ENCODE data around the gene PEAR1. TPM values are rescaled to one million over a fixed set of nuclear protein-coding genes. Genes with fewer than 3 reads are reported as not detected.

PEAR1 gene
- total RNA-seq, 3 donors from 2014 or later (not counting 1 experiment from before 2014, with no cell fraction given): 0.52 to 1.4 (median 0.80) TPM

DNA sequence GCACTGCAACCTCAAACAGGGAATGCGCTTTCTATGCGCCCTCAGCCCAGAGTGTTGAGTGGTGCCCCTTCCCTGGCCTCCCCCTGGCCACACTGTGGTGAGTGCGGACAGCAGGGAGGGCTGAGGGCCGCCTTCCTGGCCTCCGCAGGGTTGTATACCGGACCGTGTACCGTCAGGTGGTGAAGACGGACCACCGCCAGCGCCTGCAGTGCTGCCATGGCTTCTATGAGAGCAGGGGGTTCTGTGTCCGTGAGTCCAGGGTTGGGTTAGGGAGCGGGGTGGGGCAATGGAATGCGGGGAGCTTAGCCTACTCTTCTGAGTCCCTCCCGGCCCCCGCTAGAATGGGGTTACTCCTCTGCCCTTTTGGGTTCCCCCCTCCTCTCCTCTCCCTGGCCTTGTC, 11.7 kb downstream of the PEAR1 start:
- Histone ChIP-seq H3K4me1 (ENCODE audit: control insufficient read depth, insufficient read depth, low read length) (peaks cover 3% of the 10 kb centered on the region), H3K27me3 (ENCODE audit: control insufficient read depth, insufficient read depth, low read length) (no peaks in the 10 kb centered on the region), H3K4me3 (ENCODE audit: low read length) (no peak overlapping the region), H3K9me3 (ENCODE audit: control insufficient read depth, insufficient read depth, low read length) (no peaks in the 10 kb centered on the region), H3K36me3 (ENCODE audit: control insufficient read depth, insufficient read depth, low read length) (no peaks in the 10 kb centered on the region), H3K27ac (ENCODE audit: low read length) (no peak overlapping the region)
- TF ChIP-seq, protein P1, sequence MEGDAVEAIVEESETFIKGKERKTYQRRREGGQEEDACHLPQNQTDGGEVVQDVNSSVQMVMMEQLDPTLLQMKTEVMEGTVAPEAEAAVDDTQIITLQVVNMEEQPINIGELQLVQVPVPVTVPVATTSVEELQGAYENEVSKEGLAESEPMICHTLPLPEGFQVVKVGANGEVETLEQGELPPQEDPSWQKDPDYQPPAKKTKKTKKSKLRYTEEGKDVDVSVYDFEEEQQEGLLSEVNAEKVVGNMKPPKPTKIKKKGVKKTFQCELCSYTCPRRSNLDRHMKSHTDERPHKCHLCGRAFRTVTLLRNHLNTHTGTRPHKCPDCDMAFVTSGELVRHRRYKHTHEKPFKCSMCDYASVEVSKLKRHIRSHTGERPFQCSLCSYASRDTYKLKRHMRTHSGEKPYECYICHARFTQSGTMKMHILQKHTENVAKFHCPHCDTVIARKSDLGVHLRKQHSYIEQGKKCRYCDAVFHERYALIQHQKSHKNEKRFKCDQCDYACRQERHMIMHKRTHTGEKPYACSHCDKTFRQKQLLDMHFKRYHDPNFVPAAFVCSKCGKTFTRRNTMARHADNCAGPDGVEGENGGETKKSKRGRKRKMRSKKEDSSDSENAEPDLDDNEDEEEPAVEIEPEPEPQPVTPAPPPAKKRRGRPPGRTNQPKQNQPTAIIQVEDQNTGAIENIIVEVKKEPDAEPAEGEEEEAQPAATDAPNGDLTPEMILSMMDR (IDR thresholded peaks at IDR 0.05): no peak
- ATAC-seq (no peak), DNase-seq (no peak)
- H3K9me3 Mint-ChIP-seq: no peaks in the 10 kb centered on the region
- H3K36me3 Mint-ChIP-seq: no peaks in the 10 kb centered on the region
- H3K4me1 Mint-ChIP-seq: no peaks in the 10 kb centered on the region
- H3K27me3 Mint-ChIP-seq (ENCODE audit: low read depth in 2 of 2): peaks cover 0 to 4% of the 10 kb centered on the region in 2 donors
- H3K27ac Mint-ChIP-seq: no peak overlapping the region
- intact Hi-C loops (cut with micrococcal nuclease): no loop called here
- H3K4me3 Mint-ChIP-seq: no peak overlapping the region
- 84% methylated on average over 16 of the region's 16 CpGs for WGBS (ENCODE audit: insufficient coverage)

DNA sequence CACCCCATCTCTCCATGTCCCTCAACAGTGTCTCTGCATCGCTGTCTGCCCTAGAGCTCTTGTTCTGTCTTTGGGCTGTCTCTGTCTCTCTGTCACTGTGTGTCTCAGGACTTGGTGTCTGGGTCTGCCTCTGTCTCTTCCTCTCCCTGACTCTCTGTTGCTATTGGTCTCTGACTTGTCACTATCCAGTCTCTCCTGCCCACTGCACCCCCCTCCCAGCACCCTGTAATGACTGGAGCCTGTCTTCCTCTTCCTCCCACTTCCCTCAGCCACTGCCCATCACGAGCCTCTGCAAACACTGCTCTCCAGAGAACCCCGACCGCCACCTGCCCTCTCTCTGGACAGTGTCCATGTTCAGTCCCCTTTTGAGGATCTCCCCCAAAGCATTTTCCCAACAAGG, 12.1 kb downstream of the PEAR1 start:
- H3K27ac ChIP-seq (ENCODE audit: low read length): no peak overlapping the region
- WGBS (ENCODE audit: insufficient coverage): 51% methylated on average over 4 of the region's 4 CpGs
- Mint-ChIP-seq H3K9me3 (no peaks in the 10 kb centered on the region), H3K4me1 (peaks cover 0 to 3% of the 10 kb centered on the region in 2 donors), H3K27me3 (ENCODE audit: low read depth in 2 of 2) (peaks cover 0 to 4% of the 10 kb centered on the region in 2 donors), H3K36me3 (no peaks in the 10 kb centered on the region), H3K4me3 (no peak overlapping the region), H3K27ac (no peak overlapping the region)
- TF ChIP-seq, protein P1 (IDR thresholded peaks at IDR 0.05): no peak
- peaks cover 3% of the 10 kb centered on the region for H3K4me1 ChIP-seq (ENCODE audit: control insufficient read depth, insufficient read depth, low read length)
- no peaks in the 10 kb centered on the region for H3K36me3 ChIP-seq (ENCODE audit: control insufficient read depth, insufficient read depth, low read length)
- ATAC-seq (no peak), DNase-seq (no peak)
- H3K9me3 ChIP-seq (ENCODE audit: control insufficient read depth, insufficient read depth, low read length): no peaks in the 10 kb centered on the region
- no peak overlapping the region for H3K4me3 ChIP-seq (ENCODE audit: low read length)
- H3K27me3 ChIP-seq (ENCODE audit: control insufficient read depth, insufficient read depth, low read length): no peaks in the 10 kb centered on the region
- intact Hi-C loops (cut with micrococcal nuclease): no loop called here

DNA sequence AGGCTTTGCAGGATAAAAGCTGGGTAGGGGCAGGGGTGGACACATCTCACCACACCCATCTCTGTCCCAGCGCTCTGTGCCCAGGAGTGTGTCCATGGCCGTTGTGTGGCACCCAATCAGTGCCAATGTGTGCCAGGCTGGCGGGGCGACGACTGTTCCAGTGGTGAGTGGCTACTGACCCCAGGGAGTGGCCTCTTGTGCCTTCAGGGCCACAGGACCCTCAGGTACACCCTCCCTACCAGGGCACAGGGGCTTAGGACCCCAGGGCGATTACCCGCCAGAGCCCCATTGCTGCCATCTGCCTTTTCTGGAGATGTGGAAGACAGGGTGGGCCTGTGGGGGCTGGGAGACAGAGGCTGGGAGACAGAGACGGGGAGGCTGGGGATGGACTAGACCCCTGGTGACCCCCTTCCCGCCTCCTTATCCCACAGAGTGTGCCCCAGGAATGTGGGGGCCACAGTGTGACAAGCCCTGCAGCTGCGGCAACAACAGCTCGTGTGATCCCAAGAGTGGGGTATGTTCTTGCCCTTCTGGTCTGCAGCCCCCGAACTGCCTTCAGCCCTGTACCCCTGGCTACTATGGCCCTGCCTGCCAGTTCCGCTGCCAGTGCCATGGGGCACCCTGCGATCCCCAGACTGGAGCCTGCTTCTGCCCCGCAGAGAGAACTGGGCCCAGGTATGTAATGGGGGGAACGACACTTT, 12.8 kb downstream of the PEAR1 start:
- Mint-ChIP-seq H3K36me3 (no peaks in the 10 kb centered on the region), H3K27ac (no peak overlapping the region), H3K4me1 (peaks cover 0 to 3% of the 10 kb centered on the region in 2 donors), H3K4me3 (no peak overlapping the region), H3K9me3 (no peaks in the 10 kb centered on the region), H3K27me3 (ENCODE audit: low read depth in 2 of 2) (peaks cover 0 to 7% of the 10 kb centered on the region in 2 donors)
- WGBS (ENCODE audit: insufficient coverage): 92% methylated on average over 14 of the region's 16 CpGs
- no peaks in the 10 kb centered on the region for H3K36me3 ChIP-seq (ENCODE audit: control insufficient read depth, insufficient read depth, low read length)
- intact Hi-C loops (cut with micrococcal nuclease): no loop called here
- ATAC-seq: no peak
- no peak for DNase-seq
- no peaks in the 10 kb centered on the region for H3K9me3 ChIP-seq (ENCODE audit: control insufficient read depth, insufficient read depth, low read length)
- H3K4me1 ChIP-seq (ENCODE audit: control insufficient read depth, insufficient read depth, low read length): peaks cover 3% of the 10 kb centered on the region
- H3K27me3 ChIP-seq (ENCODE audit: control insufficient read depth, insufficient read depth, low read length): no peaks in the 10 kb centered on the region
- H3K4me3 ChIP-seq (ENCODE audit: low read length): no peak overlapping the region
- H3K27ac ChIP-seq (ENCODE audit: low read length): no peak overlapping the region
- TF ChIP-seq, protein P1 (IDR thresholded peaks at IDR 0.05): no peak

DNA sequence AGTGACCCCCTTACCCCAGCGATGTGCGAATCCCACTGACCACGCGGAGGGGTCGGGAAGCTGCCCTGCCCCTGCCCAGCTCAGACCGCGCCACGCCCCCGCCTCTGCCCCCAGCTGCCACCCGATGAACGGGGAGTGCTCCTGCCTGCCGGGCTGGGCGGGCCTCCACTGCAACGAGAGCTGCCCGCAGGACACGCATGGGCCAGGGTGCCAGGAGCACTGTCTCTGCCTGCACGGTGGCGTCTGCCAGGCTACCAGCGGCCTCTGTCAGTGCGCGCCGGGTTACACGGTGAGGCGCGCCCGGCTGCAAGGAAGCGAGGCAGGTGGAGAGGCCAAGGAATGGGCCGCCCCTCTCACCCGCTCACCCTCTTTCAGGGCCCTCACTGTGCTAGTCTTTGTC, 15.0 kb downstream of the PEAR1 start:
- no peak for DNase-seq
- no peak for ATAC-seq
- TF ChIP-seq, protein P1 (IDR thresholded peaks at IDR 0.05): no peak

More for the DNA sequence above, 15.0 kb downstream of the PEAR1 start:
- H3K27me3 Mint-ChIP-seq (ENCODE audit: low read depth in 2 of 2): peaks cover 0 to 7% of the 10 kb centered on the region in 2 donors
- H3K4me3 ChIP-seq (ENCODE audit: low read length): no peak overlapping the region
- peaks cover 3% of the 10 kb centered on the region for H3K4me1 ChIP-seq (ENCODE audit: control insufficient read depth, insufficient read depth, low read length)
- no peak overlapping the region for H3K27ac ChIP-seq (ENCODE audit: low read length)
- H3K4me1 Mint-ChIP-seq: peaks cover 0 to 3% of the 10 kb centered on the region in 2 donors
- H3K36me3 ChIP-seq (ENCODE audit: control insufficient read depth, insufficient read depth, low read length): no peaks in the 10 kb centered on the region
- no peaks in the 10 kb centered on the region for H3K9me3 Mint-ChIP-seq
- H3K27me3 ChIP-seq (ENCODE audit: control insufficient read depth, insufficient read depth, low read length): no peaks in the 10 kb centered on the region
- no peaks in the 10 kb centered on the region for H3K36me3 Mint-ChIP-seq
- no peak overlapping the region for H3K4me3 Mint-ChIP-seq
- intact Hi-C loops (cut with micrococcal nuclease): no loop called here
- WGBS (ENCODE audit: insufficient coverage): 91% methylated on average over 29 of the region's 29 CpGs
- H3K9me3 ChIP-seq (ENCODE audit: control insufficient read depth, insufficient read depth, low read length): no peaks in the 10 kb centered on the region
- no peak overlapping the region for H3K27ac Mint-ChIP-seq
